Fibroblast of mammary gland (primary cell): ENCODE measurements around the gene OR4D1.
"Not testable (repeated sequence)": the region's sequence is repeated elsewhere in the genome, so short reads cannot be mapped to it uniquely, and the experiment has no call there.

Source experiments
- DNase-seq: peaks from one replicate; pipeline ENCODE4 v3.0.0-alpha.2; 2010; ENCODE audit warnings: low read depth
- H3K4me3 ChIP-seq: 2 replicates; pipeline ENCODE4 v1.5.1; 2011; ENCODE audit warnings: low read depth, mild to moderate bottlenecking, low read length, moderate library complexity; ENCODE audit not compliant: control insufficient read depth
- TF ChIP-seq, protein P1 (sequence below): conservative IDR thresholded peaks from 2 replicates; pipeline ENCODE4 v1.5.1; 2011; ENCODE audit warnings: low read depth, low read length, inconsistent platforms; ENCODE audit not compliant: control insufficient read depth, insufficient read depth

OR4D1 gene

DNA sequence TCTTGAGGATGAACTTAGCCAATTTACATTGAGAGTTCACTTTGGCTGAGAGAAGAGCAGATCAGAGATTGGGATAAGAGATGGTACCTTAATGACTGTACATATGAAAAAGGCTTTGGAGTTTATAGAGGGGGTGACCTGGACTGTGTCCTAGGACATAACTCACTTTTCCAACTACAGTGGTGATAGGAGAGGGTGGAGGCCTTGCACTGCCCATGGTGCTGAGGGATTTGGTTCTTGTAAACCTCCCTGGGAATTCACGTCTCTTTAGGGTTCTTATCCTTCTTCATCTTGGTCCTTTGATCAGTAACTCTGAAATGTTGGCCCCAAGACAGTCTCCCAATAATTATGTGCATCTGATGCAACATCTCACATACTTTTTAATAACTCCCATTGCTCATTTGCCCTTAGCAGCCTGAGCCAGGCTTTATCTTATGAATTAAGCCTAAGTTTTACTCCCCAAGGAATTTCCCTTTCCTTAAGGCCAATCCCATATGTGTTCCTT, at the start of gene OR4D1:
TSS of gene OR4D1 (plus strand) at position 455 of the 505 bp plus-strand sequence. CDS start 6,770 bp downstream, outside the sequence.
- no peak for DNase-seq
- TF ChIP-seq, protein P1, sequence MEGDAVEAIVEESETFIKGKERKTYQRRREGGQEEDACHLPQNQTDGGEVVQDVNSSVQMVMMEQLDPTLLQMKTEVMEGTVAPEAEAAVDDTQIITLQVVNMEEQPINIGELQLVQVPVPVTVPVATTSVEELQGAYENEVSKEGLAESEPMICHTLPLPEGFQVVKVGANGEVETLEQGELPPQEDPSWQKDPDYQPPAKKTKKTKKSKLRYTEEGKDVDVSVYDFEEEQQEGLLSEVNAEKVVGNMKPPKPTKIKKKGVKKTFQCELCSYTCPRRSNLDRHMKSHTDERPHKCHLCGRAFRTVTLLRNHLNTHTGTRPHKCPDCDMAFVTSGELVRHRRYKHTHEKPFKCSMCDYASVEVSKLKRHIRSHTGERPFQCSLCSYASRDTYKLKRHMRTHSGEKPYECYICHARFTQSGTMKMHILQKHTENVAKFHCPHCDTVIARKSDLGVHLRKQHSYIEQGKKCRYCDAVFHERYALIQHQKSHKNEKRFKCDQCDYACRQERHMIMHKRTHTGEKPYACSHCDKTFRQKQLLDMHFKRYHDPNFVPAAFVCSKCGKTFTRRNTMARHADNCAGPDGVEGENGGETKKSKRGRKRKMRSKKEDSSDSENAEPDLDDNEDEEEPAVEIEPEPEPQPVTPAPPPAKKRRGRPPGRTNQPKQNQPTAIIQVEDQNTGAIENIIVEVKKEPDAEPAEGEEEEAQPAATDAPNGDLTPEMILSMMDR: no peak
- no peak within 1 kb of the TSS for H3K4me3 ChIP-seq

DNA sequence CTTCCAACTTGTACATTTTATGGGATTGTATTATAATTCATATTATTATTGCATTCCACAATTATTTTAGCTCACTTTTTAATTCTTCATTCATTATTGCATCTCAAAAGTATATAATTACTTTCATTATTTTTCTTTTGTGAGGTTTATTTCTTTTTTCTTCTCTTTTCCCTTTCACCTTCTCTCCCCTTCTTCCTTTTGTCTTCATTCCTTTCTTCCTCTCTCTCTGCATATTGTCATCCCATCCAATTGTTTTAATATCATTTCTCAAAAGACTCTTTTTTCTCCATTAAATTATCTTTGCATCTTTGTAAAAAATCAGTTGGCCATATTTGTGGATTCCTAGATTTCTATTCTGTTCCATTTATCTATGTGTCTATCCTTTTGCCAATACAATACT, 47.7 kb upstream of the OR4D1 start:
- no peak for DNase-seq
- H3K4me3 ChIP-seq: no peak overlapping the region
- TF ChIP-seq, protein P1: no peak

DNA sequence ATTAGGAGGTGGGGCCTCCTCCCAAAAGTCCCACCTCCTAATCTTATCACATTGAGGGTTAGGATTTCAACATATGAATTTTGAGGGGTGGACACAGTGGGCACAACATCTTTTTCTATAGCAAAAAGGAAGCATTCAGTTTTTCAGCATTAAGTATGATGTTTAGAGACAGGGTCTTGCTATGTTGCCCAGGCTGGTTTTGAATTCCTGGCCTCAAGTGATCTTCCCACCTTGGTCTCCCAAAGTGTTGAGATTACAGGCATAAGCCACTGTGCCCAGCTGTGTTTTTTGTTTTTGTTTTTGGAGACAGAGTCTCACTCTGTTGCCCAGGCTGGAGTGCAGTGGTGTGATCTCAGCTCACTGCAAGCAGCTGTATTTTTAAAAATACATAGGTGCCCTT, 46.3 kb upstream of the OR4D1 start:
- not testable (repeated sequence) for H3K4me3 ChIP-seq, DNase-seq

- no peak for DNase-seq
These were observed 43.1 kb upstream of the OR4D1 start for GRCh38 chr17:58105093-58105492.

GRCh38 chr17:58107306-58107705, 40.9 kb upstream of the OR4D1 start:
- no peak for DNase-seq
- TF ChIP-seq, protein P1: no peak
- H3K4me3 ChIP-seq: no peak overlapping the region

More at GRCh38 chr17:58105093-58105492, 43.1 kb upstream of the OR4D1 start:
- TF ChIP-seq, protein P1: no peak
- no peak overlapping the region for H3K4me3 ChIP-seq

DNA sequence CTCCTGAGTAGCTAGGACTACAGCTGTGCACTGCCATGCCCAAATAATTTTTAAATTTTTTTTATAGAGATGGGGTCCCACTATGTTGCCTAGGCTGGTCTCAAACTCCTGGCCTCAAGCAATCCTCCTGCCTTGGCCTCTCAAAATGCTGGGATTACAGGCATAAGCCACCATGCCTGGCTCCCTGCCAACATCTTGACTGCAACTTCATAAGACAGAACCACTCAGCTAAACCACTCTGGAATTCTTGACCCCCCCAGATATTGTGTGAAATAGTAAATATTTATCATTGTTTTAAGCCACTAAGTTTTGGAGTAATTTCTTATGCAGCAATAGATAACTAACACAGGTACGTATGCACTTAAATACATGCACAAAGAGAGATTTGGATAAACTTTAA, 39.0 kb upstream of the OR4D1 start:
- DNase-seq: no peak
- H3K4me3 ChIP-seq: no peak overlapping the region
- TF ChIP-seq, protein P1: no peak

GRCh38 chr17:58110012-58110411, 38.2 kb upstream of the OR4D1 start:
- TF ChIP-seq, protein P1: no peak
- H3K4me3 ChIP-seq: no peak overlapping the region
- DNase-seq: no peak

- TF ChIP-seq, protein P1: no peak
- no peak for DNase-seq
- H3K4me3 ChIP-seq: no peak overlapping the region
These were observed 36.5 kb upstream of the OR4D1 start for GRCh38 chr17:58111676-58112075.
